K562 (cell line): ENCODE measurements around the gene SIM2. TPM values are rescaled to one million over a fixed set of nuclear protein-coding genes. Genes with fewer than 3 reads are reported as not detected.

Source experiments
- ATAC-seq: fragments of 200-7000 bp; cut with Tn5 transposase; 3 replicates; pipeline ENCODE4 v1.9.1; 2020; ENCODE audit warnings: moderate library complexity
- BruUV-seq: library from RNA; stranded (reverse); fragments of 400-500 nt; replicated peaks from 2 replicates; lab custom pipeline; 2021; lab: Mats Ljungman, UMichigan
- CTCF ChIA-PET: fragments of 300-600 bp; formaldehyde crosslinking; extraction: SDS; loops from one replicate; lab custom pipeline; 2021; ENCODE audit warnings: low intra/inter-chr PET ratio; lab: Yijun Ruan, JAX
- POLR2A ChIA-PET: fragments of 300-600, 350-650 bp; sonication (Branson Sonifier 250); formaldehyde crosslinking; extraction: SDS; loops from one replicate; lab custom pipeline; 2021; ENCODE audit warnings: antibody characterized with exemption, inconsistent platforms; lab: Yijun Ruan, JAX
- DNase-seq, 4 experiments: peaks; one replicate each; pipeline versions ENCODE4 v3.0.0 to v3.0.0-alpha.2; 2011 to 2018; ENCODE audit warnings: low spot score in 3 of 4, mixed read lengths in 3 of 4; ENCODE audit errors: extremely low read depth in 1 of 4
- FAIRE-seq: peaks from 2 replicates; lab custom pipeline; 2011; peaks lifted over from hg19 to GRCh38; lab: Jason Lieb, UNC
- H2AFZ ChIP-seq: 2 replicates; pipeline ENCODE4 v1.6.0; 2011; ENCODE audit warnings: low read depth, low read length, control low read depth, inconsistent platforms
- H3K27ac ChIP-seq: fragments of 200-600 bp; 3 replicates; pipeline ENCODE4 v1.8.0; 2011; ENCODE audit warnings: low read depth, mild to moderate bottlenecking, control low read depth, inconsistent platforms, low read length, moderate library complexity, mixed read lengths; ENCODE audit errors: extremely low read depth
- H3K27me3 ChIP-seq, 2 experiments: fragments of 300-600 bp in 1 of 2; 2 replicates in 1 of 2; 3 replicates in 1 of 2; pipeline versions ENCODE4 v1.6.0 to v1.8.0; 2011; ENCODE audit warnings: inconsistent platforms in 2 of 2, low read length in 2 of 2, mild to moderate bottlenecking in 1 of 2, mixed read lengths in 1 of 2, moderate library complexity in 1 of 2; ENCODE audit not compliant: control insufficient read depth in 2 of 2, insufficient read depth in 2 of 2
- H3K36me3 ChIP-seq: fragments of 300-600 bp; 3 replicates; pipeline ENCODE4 v1.8.0; 2011; ENCODE audit warnings: mild to moderate bottlenecking, low read length, inconsistent platforms; ENCODE audit not compliant: control insufficient read depth, insufficient read depth
- H3K4me1 ChIP-seq, 2 experiments: fragments of 200-600 bp in 1 of 2; replicated peaks in 1 of 2; 2 replicates in 1 of 2; 3 replicates in 1 of 2; pipeline versions ENCODE4 v1.5.1 to v1.8.0; 2011; ENCODE audit warnings: inconsistent platforms in 2 of 2, low read length in 2 of 2, mild to moderate bottlenecking in 1 of 2, mixed read lengths in 1 of 2, moderate library complexity in 1 of 2; ENCODE audit not compliant: control insufficient read depth in 2 of 2, insufficient read depth in 2 of 2
- H3K4me2 ChIP-seq: 2 replicates; pipeline ENCODE4 v1.6.1; 2011; ENCODE audit warnings: low read length, control low read depth, inconsistent platforms, mixed read lengths; ENCODE audit not compliant: insufficient read depth
- H3K4me3 ChIP-seq: fragments of 200-600 bp; sonication (generic), shearing (Covaris generic); 2 replicates; pipeline ENCODE4 v1.5.1; 2016; ENCODE audit warnings: control low read depth, inconsistent platforms
- H3K79me2 ChIP-seq: fragments of 200-600 bp; 3 replicates; pipeline ENCODE4 v1.8.0; 2011; ENCODE audit warnings: low read length, inconsistent platforms; ENCODE audit not compliant: control insufficient read depth, insufficient read depth
- H3K9ac ChIP-seq, 2 experiments: 2 replicates each; pipeline versions ENCODE4 v1.6.0 to v1.6.1; 2011; ENCODE audit warnings: low read depth in 2 of 2, low read length in 2 of 2, control low read depth in 1 of 2, inconsistent platforms in 1 of 2, mild to moderate bottlenecking in 1 of 2, mixed read lengths in 1 of 2; ENCODE audit not compliant: insufficient read depth in 1 of 2
- H3K9me1 ChIP-seq: one replicate; pipeline ENCODE4 v1.6.0; 2011; ENCODE audit warnings: inconsistent platforms, mild to moderate bottlenecking, low read length, moderate library complexity; ENCODE audit not compliant: control insufficient read depth, insufficient read depth
- H3K9me3 ChIP-seq: replicated peaks from 2 replicates; pipeline ENCODE4 v1.5.1; 2011; ENCODE audit warnings: low read depth, low read length, inconsistent platforms; ENCODE audit not compliant: control insufficient read depth, insufficient read depth
- H4K20me1 ChIP-seq: replicated peaks from 2 replicates; pipeline ENCODE4 v1.6.1; 2011; ENCODE audit warnings: low read length, inconsistent platforms, mixed read lengths; ENCODE audit not compliant: control insufficient read depth, insufficient read depth
- C11orf30 ChIP-seq: fragments of 450-650 bp; IDR thresholded peaks from 2 replicates; pipeline ENCODE4 v1.6.1; 2016; ENCODE audit warnings: low read depth, mild to moderate bottlenecking
- ERF ChIP-seq: fragments of 450-650 bp; formaldehyde crosslinking; IDR thresholded peaks from 2 replicates; pipeline ENCODE4 v1.4.0; 2020; ENCODE audit warnings: mild to moderate bottlenecking, mixed read lengths
- FOXK2 ChIP-seq, 2 experiments: fragments of 450-650 bp; IDR thresholded peaks in 1 of 2; conservative IDR thresholded peaks in 1 of 2; 2 replicates each; pipeline ENCODE4 v1.6.1; 2016; ENCODE audit warnings: low read depth in 2 of 2, mild to moderate bottlenecking in 1 of 2
- FOXM1 ChIP-seq, 2 experiments: fragments of 450-650 bp in 1 of 2; sonication (generic) in 1 of 2; formaldehyde crosslinking in 1 of 2; IDR thresholded peaks; 2 replicates each; pipeline versions ENCODE4 v1.6.1 to v1.9.0; 2017 to 2022; ENCODE audit warnings: low read depth in 2 of 2, mild to moderate bottlenecking in 2 of 2, missing genetic modification reagents in 1 of 2, moderate library complexity in 1 of 2
- HDAC1 ChIP-seq, 2 experiments: fragments of 450-650 bp; IDR thresholded peaks; 2 replicates each; pipeline ENCODE4 v1.6.1; 2016 to 2017; ENCODE audit warnings: inconsistent platforms in 1 of 2, mild to moderate bottlenecking in 1 of 2, moderate library complexity in 1 of 2
- HMG20A ChIP-seq: fragments of 450-650 bp; formaldehyde crosslinking; conservative IDR thresholded peaks from 2 replicates; pipeline ENCODE4 v1.4.0; 2020; ENCODE audit warnings: mild to moderate bottlenecking, mixed read lengths
- KAT7 ChIP-seq: sonication (generic); formaldehyde crosslinking; IDR thresholded peaks from 2 replicates; pipeline ENCODE4 v1.8.0; 2022; ENCODE audit warnings: missing genetic modification reagents, mild to moderate bottlenecking, borderline replicate concordance
- KLF13 ChIP-seq: fragments of 450-650 bp; IDR thresholded peaks from 2 replicates; pipeline ENCODE4 v1.6.1; 2016; ENCODE audit warnings: missing genetic modification characterization, low read depth, mild to moderate bottlenecking, missing compliant biosample characterization, moderate library complexity, borderline replicate concordance
- MAFF ChIP-seq: IDR thresholded peaks from 2 replicates; pipeline ENCODE4 v1.6.1; 2012; ENCODE audit warnings: low read length, improper control_type of control experiment
- MAFG ChIP-seq: fragments of 450-650 bp; conservative IDR thresholded peaks from 2 replicates; pipeline ENCODE4 v1.6.1; 2016; ENCODE audit warnings: missing genetic modification characterization, missing compliant biosample characterization
- NFATC3 ChIP-seq: fragments of 450-650 bp; IDR thresholded peaks from 2 replicates; pipeline ENCODE4 v1.6.1; 2017; ENCODE audit warnings: mild to moderate bottlenecking
- NFIX ChIP-seq: fragments of 250-450 bp; sonication (Bioruptor Pico); IDR thresholded peaks from 2 replicates; pipeline ENCODE4 v1.4.0; 2020; ENCODE audit warnings: low read depth, mild to moderate bottlenecking, moderate library complexity
- SMARCC2 ChIP-seq: fragments of 450-650 bp; IDR thresholded peaks from 2 replicates; pipeline ENCODE4 v1.6.1; 2017; ENCODE audit warnings: antibody characterized with exemption, moderate library complexity, mild to moderate bottlenecking, low read depth
- TCF15 ChIP-seq: fragments of 250-450 bp; sonication (Bioruptor Pico); IDR thresholded peaks from 2 replicates; pipeline ENCODE4 v1.8.0; 2022; ENCODE audit warnings: moderate library complexity, mild to moderate bottlenecking, inconsistent platforms
- TCFL5 ChIP-seq: fragments of 250-450 bp; sonication (Bioruptor Pico); conservative IDR thresholded peaks from 2 replicates; pipeline ENCODE4 v1.6.1; 2021; ENCODE audit warnings: mild to moderate bottlenecking, moderate library complexity, matching md5 sums
- ZFP36 ChIP-seq: fragments of 150-350 bp; IDR thresholded peaks from 2 replicates; pipeline ENCODE4 v1.6.1; 2018; ENCODE audit warnings: low read length, low read depth; ENCODE audit not compliant: partially characterized antibody
- ZKSCAN8 ChIP-seq: fragments of 200-800 bp; sonication (Bioruptor generic); IDR thresholded peaks from 2 replicates; pipeline ENCODE4 v1.6.1; 2016; ENCODE audit warnings: missing genetic modification characterization, missing compliant biosample characterization
- ZNF3 ChIP-seq: fragments of 250-450 bp; sonication (Bioruptor Pico); IDR thresholded peaks from 2 replicates; pipeline ENCODE4 v1.5.0; 2021; ENCODE audit warnings: mild to moderate bottlenecking, moderate library complexity
- ZNF316 ChIP-seq: fragments of 450-650 bp; IDR thresholded peaks from 2 replicates; pipeline ENCODE4 v1.6.1; 2016
- ZNF583 ChIP-seq: fragments of 250-450 bp; sonication (Bioruptor Pico); IDR thresholded peaks from 2 replicates; pipeline ENCODE4 v1.4.0; 2020
- ZNF740 ChIP-seq, 3 experiments: fragments of 200-800 bp in 1 of 3; sonication (Bioruptor generic) in 1 of 3; sonication (generic) in 1 of 3; formaldehyde crosslinking in 1 of 3; IDR thresholded peaks; 2 replicates each; pipeline versions ENCODE4 v1.6.1 to v1.8.0; 2016 to 2022; ENCODE audit warnings: mild to moderate bottlenecking in 2 of 3, missing compliant biosample characterization in 2 of 3, missing genetic modification characterization in 2 of 3, missing genetic modification reagents in 1 of 3
- ZNF75A ChIP-seq: fragments of 450-650 bp; formaldehyde crosslinking; IDR thresholded peaks from 2 replicates; pipeline ENCODE4 v1.4.0; 2020; ENCODE audit warnings: mild to moderate bottlenecking
- WGBS: fragments of 100-300 bp; shearing (Covaris generic); methylation state at CpG from one replicate; pipeline ENCODE4 v1.1.6; 2016; ENCODE audit warnings: low coverage, mixed read lengths; ENCODE audit not compliant: insufficient coverage; ENCODE audit errors: missing lambda C conversion rate; 5-methylcytosine and 5-hydroxymethylcytosine counted together
- in situ Hi-C: fragments of 300-500 bp; cut with MboI; formaldehyde crosslinking; loops from 4 replicates; pipeline ENCODE4 v1.15.0; 2018; ENCODE audit warnings: inconsistent platforms, mixed read lengths
- intact Hi-C: fragments of 100-400 bp; cut with micrococcal nuclease; formaldehyde crosslinking; loops from 2 replicates; pipeline ENCODE4 v1.14.2; 2022
- polyA plus RNA-seq, 8 experiments: library from polyadenylated mRNA; depleted of rRNA in 4 of 8; stranded (reverse) in 5 of 8; unstranded in 3 of 8; fragments of >200 nt; fragmentation: Nextera tagmentation in 2 of 8; fragmentation: Illumina TruSeq in 1 of 8; extraction: Ambion mirVana in 2 of 8; extraction: Trizol in 1 of 8; gene quantifications; 2 replicates each; pipeline versions ENCODE4 v1.2.1 to v1.2.3, GENCODE V29; 2011 to 2014; ENCODE audit warnings: inconsistent platforms in 1 of 8, missing spikeins in 1 of 8
- total RNA-seq, 7 experiments: library from RNA; depleted of rRNA in 6 of 7; stranded (reverse); fragments of >200 nt in 6 of 7; fragmentation: Illumina TruSeq in 2 of 7; extraction: Trizol in 2 of 7; gene quantifications; 2 replicates each; pipeline versions ENCODE4 v1.2.1 to v1.2.3, GENCODE V29; 2011 to 2021; ENCODE audit warnings: low replicate concordance in 1 of 7

Gene SIM2
- total and polyA plus RNA-seq, 9 of the 15 experiments (the other 6 are each of a cell fraction or from before 2014, with no cell fraction given): 0.07 to 0.11 (median 0.08) TPM; not detected in 6

DNA sequence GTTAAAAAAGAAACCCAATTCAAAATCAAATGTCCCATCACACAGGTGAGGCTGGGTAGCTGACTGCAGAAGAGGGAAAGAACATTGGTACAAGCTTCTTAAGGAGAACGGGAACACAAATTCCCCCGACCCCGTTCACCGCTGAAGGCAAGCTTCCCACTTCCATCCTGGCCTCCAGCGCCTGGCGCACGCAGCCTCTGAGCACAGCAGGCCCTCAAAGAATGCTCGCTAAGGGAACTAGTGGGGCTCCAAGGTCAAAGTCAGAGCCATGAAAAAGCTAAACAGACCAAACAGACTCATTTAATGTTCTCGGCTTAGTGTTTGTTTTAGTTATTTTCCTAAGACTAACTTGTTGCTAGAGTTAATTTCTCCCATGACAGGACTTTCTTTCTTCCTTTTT is 63.7 kb downstream of the SIM2 start (continued):
- no peak for TF ChIP-seq ZNF3

- no peak for DNase-seq
- H3K4me2 ChIP-seq: no peak overlapping the region
- no TSS peak for BruUV-seq
- intact Hi-C loops: no loop called here
- no peak overlapping the region for H3K4me3 ChIP-seq
- no peak for FAIRE-seq
- ATAC-seq: no peak
- POLR2A ChIA-PET: interaction anchor here (0.7 to 0.9 kb wide), 3 partner anchors 9 to 62 kb away, joined by 3 read pairs; no protein-coding TSS in a partner anchor
- no peaks in the 10 kb centered on the region for H4K20me1 ChIP-seq
- no peaks in the 10 kb centered on the region for H3K79me2 ChIP-seq
- CTCF ChIA-PET: no interaction called here
- no peaks in the 10 kb centered on the region for H3K9me3 ChIP-seq
- H3K36me3 ChIP-seq: no peaks in the 10 kb centered on the region
- no peak overlapping the region for H3K27ac ChIP-seq
- 66% methylated on average over 6 of the region's 6 CpGs for WGBS
- no peak overlapping the region for H3K9ac ChIP-seq
- no peak overlapping the region for H2AFZ ChIP-seq
- in situ Hi-C loops: no loop called here
- H3K27me3 ChIP-seq: no peaks in the 10 kb centered on the region
- H3K9me1 ChIP-seq: no peaks in the 10 kb centered on the region
- H3K4me1 ChIP-seq: no peaks in the 10 kb centered on the region
- TF ChIP-seq MAFG (0 out of 2 replicates have a peak, but pooled peaks have one; percentile 15), SMARCC2 (no peak), TCF15 (CRISPR knock-in tag) (no peak), KLF13 (no peak), FOXK2 (conservative IDR thresholded peaks at IDR 0.05 in 1 of 2, IDR thresholded peaks at IDR 0.05 in 1 of 2; ENCODE audit: low read depth in 2 of 2) (no peak), NFATC3 (no peak), C11orf30 (peak; percentile 44; the same call in 1 of the 2 replicates), HDAC1 (IDR thresholded peaks at IDR 0.05) (no peak), ZNF583 (CRISPR knock-in tag) (no peak), ZFP36 (no peak), TCFL5 (CRISPR knock-in tag) (no peak), KAT7 (CRISPR knock-in tag) (no peak), ERF (no peak), ZNF75A (CRISPR knock-in tag) (no peak), ZNF316 (peak; percentile 66), NFIX (CRISPR knock-in tag) (no peak), MAFF (0 out of 2 replicates have a peak, but pooled peaks have one; percentile 9), HMG20A (CRISPR knock-in tag) (no peak), ZNF740 (CRISPR knock-in tag; IDR thresholded peaks at IDR 0.05) (no peak), ZNF740 (tag; IDR thresholded peaks at IDR 0.05) (no peak), FOXM1 (IDR thresholded peaks at IDR 0.05; ENCODE audit: low read depth) (no peak), FOXM1 (CRISPR knock-in tag; IDR thresholded peaks at IDR 0.05; ENCODE audit: low read depth) (no peak), ZKSCAN8 (no peak)
Observed at GRCh38 chr21:36763305-36763704, 64.4 kb downstream of the SIM2 start.
